ENCODE data around the gene AKAP6.

Gene AKAP6

GRCh38 chr14:32468955-32469354 lies 139.9 kb downstream of the AKAP6 start:
- DNase-seq (ENCODE audit: low spot score), result no peak
- in situ Hi-C loops (cut with MboI; ENCODE audit: low sequenced_read_pairs, unreplicated experiment), result no loop called here
- no peak for TF ChIP-seq CTCF (IDR thresholded peaks at IDR 0.05; ENCODE audit: borderline replicate concordance, control extremely low read depth, extremely low read depth, insufficient read depth, missing control alignments)

- peak; percentile 25 for TF ChIP-seq CTCF (IDR thresholded peaks at IDR 0.05; ENCODE audit: borderline replicate concordance, control extremely low read depth, extremely low read depth, insufficient read depth, missing control alignments)
- in situ Hi-C loops (cut with MboI; ENCODE audit: low sequenced_read_pairs, unreplicated experiment), result loop anchor here (10.0 kb wide), 1 partner anchor 405 kb away; no protein-coding TSS in a partner anchor
- DNase-seq (ENCODE audit: low spot score), result peak; percentile 24
These were observed 140.5 kb downstream of the AKAP6 start for GRCh38 chr14:32469388-32470160.

GRCh38 chr14:32470161-32470715 lies 141.1 kb downstream of the AKAP6 start:
- in situ Hi-C loops (cut with MboI; ENCODE audit: low sequenced_read_pairs, unreplicated experiment), result loop anchor here (10.0 kb wide), 1 partner anchor 405 kb away; no protein-coding TSS in a partner anchor
- no peak for DNase-seq (ENCODE audit: low spot score)
- no peak for TF ChIP-seq CTCF (IDR thresholded peaks at IDR 0.05; ENCODE audit: borderline replicate concordance, control extremely low read depth, extremely low read depth, insufficient read depth, missing control alignments)

- no peak for DNase-seq (ENCODE audit: low spot score)
- in situ Hi-C loops (cut with MboI; ENCODE audit: low sequenced_read_pairs, unreplicated experiment), result loop anchor here (10.0 kb wide), 1 partner anchor 406 kb away; no protein-coding TSS in a partner anchor
- no peak for TF ChIP-seq CTCF (IDR thresholded peaks at IDR 0.05; ENCODE audit: borderline replicate concordance, control extremely low read depth, extremely low read depth, insufficient read depth, missing control alignments)
These were observed 142.1 kb downstream of the AKAP6 start for GRCh38 chr14:32471181-32471580.

- in situ Hi-C loops (cut with MboI; ENCODE audit: low sequenced_read_pairs, unreplicated experiment), result loop anchor here (10.0 kb wide), 1 partner anchor 407 kb away; no protein-coding TSS in a partner anchor
These were observed 143.0 kb downstream of the AKAP6 start for GRCh38 chr14:32472076-32472475.

More at GRCh38 chr14:32472076-32472475, 143.0 kb downstream of the AKAP6 start:
- no peak for TF ChIP-seq CTCF (IDR thresholded peaks at IDR 0.05; ENCODE audit: borderline replicate concordance, control extremely low read depth, extremely low read depth, insufficient read depth, missing control alignments)
- no peak for DNase-seq (ENCODE audit: low spot score)

All from GM13976 (cell line).